Measurements from ENCODE around the gene CDRT15L2. TPM values are rescaled to one million over a fixed set of nuclear protein-coding genes. Genes with fewer than 3 reads are reported as not detected.
"Not testable (repeated sequence)": the region's sequence is repeated elsewhere in the genome, so short reads cannot be mapped to it uniquely, and the experiment has no call there.

CDRT15L2 gene
- total RNA-seq, 4 donors from 2014 or later = 1.0 TPM; not detected in 3

DNA sequence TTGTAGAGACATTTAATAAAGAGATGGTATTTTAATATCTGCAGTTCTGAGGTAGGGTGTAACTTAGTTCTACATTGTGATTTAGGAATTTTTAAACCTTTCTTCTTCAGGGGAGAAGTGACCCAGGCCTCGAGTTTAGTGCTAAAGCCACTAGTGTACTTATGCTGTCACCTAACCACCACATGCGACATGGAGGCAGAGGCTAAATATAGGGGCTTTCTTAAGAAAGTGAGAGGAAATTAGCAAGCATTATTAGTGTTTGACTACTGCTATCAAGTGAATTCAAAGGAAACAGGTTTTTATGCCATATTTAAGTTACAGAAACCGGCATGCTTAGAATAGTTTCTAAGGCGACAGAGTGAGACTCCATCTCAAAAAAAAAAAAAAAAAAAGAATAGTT is 11.5 kb downstream of the CDRT15L2 start:
- H3K9me3 ChIP-seq; H3K4me3 ChIP-seq; H3K27ac ChIP-seq; DNase-seq (ENCODE audit: low spot score in 2 of 2); H3K36me3 ChIP-seq; H3K4me1 ChIP-seq: not testable (repeated sequence)
- peaks cover 27% of the 10 kb centered on the region for H3K27me3 ChIP-seq
- WGBS = 64% methylated on average over 2 of the region's 4 CpGs

DNA sequence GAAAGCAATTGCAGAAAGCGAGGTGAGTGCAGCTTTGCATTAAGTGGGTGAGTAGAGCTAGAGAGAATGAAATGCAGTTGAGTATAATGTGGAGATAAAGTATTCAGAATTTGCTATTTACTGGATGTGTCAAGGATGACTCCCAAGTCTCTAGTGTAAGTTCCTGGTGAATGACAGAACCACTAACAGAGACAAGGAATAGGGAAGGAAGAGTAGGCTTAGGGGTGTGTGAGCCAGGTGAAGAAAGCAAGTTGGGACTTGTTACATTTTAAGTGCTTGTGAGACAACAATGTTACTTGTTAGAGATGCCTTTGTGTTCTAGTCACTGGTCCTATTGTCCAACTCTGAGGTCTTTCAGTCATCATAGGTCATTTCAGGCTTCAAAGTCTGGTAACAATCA is 26.0 kb downstream of the CDRT15L2 start:
- DNase-seq (ENCODE audit: low spot score in 2 of 2); H3K4me3 ChIP-seq; H3K27ac ChIP-seq; H3K9me3 ChIP-seq; H3K27me3 ChIP-seq; H3K4me1 ChIP-seq; H3K36me3 ChIP-seq: not testable (repeated sequence)
- WGBS = 100% methylated on average over 1 of the region's 1 CpG

DNA sequence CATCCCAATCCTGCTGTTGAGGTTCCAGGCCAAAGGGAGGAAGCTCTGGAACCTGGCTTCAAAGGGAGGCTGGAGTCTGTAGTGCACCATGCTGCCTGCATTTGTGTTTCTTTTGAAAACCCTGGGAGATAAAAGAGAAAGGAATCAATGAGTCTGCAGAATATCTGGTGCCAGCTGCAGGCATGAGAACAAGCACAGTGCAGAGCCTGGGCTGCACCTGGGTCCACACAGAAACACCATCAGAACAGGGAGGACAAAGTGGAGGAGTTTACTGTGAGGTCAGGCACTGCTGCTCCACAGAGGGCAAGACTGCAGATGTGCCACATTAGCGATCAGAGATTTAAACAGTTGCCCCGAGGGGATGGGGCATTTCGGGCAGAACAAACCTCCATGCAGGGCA is 30.0 kb downstream of the CDRT15L2 start:
- not testable (repeated sequence) for H3K4me3 ChIP-seq; H3K36me3 ChIP-seq; H3K9me3 ChIP-seq; H3K4me1 ChIP-seq; H3K27ac ChIP-seq; DNase-seq (ENCODE audit: low spot score in 2 of 2); H3K27me3 ChIP-seq
- WGBS = 47% methylated on average over 3 of the region's 3 CpGs

DNA sequence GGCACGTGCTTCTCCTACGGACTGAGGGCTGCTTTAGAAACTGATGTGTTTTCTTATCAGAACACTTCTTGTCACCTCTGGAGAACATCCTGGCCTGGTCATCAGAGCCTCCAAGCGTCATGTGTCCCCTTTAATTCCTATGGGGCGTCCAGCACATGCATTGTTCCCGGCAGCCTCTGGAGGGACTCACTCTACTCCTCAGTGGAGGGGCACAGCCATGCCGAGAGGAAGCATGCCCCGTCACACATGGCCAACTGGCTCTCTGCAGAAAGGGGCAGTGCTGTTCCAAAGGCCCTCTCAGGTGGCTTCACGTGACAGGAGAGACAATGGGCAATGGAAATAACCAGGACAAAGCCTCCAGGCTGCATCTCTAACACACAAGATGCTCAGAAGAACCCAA is 31.8 kb downstream of the CDRT15L2 start:
- DNase-seq (ENCODE audit: low spot score in 2 of 2) = no peak
- H3K4me1 ChIP-seq = no peaks in the 10 kb centered on the region
- no peak overlapping the region for H3K4me3 ChIP-seq
- H3K27ac ChIP-seq = no peak overlapping the region
- H3K36me3 ChIP-seq = no peaks in the 10 kb centered on the region
- 85% methylated on average over 6 of the region's 8 CpGs for WGBS
- no peak for TF ChIP-seq EP300 (IDR thresholded peaks at IDR 0.05)
- TF ChIP-seq, protein P1, sequence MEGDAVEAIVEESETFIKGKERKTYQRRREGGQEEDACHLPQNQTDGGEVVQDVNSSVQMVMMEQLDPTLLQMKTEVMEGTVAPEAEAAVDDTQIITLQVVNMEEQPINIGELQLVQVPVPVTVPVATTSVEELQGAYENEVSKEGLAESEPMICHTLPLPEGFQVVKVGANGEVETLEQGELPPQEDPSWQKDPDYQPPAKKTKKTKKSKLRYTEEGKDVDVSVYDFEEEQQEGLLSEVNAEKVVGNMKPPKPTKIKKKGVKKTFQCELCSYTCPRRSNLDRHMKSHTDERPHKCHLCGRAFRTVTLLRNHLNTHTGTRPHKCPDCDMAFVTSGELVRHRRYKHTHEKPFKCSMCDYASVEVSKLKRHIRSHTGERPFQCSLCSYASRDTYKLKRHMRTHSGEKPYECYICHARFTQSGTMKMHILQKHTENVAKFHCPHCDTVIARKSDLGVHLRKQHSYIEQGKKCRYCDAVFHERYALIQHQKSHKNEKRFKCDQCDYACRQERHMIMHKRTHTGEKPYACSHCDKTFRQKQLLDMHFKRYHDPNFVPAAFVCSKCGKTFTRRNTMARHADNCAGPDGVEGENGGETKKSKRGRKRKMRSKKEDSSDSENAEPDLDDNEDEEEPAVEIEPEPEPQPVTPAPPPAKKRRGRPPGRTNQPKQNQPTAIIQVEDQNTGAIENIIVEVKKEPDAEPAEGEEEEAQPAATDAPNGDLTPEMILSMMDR (IDR thresholded peaks at IDR 0.05) = no peak
- TF ChIP-seq POLR2A (IDR thresholded peaks at IDR 0.05) = no peak
- no peak for TF ChIP-seq POLR2AphosphoS5 (IDR thresholded peaks at IDR 0.05)
- H3K9me3 ChIP-seq = no peaks in the 10 kb centered on the region
- no peaks in the 10 kb centered on the region for H3K27me3 ChIP-seq

DNA sequence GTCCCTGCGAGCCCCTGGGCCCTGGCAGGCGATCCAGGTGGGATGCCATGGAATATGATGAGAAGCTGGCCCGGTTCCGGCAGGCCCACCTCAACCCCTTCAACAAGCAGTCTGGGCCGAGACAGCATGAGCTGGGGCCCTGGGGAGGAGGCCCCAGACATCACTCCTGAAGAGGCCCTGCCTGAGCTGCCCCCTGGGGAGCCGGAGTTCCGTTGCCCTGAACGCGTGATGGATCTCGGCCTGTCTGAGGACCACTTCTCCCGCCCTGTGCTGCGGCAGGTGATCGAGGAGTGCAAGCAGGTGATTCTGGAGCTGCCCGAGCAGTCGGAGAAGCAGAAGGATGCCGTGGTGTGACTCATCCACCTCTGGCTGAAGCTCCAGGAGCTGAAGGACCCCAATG is 33.1 kb downstream of the CDRT15L2 start:
- no peaks in the 10 kb centered on the region for H3K9me3 ChIP-seq
- no peak overlapping the region for H3K4me3 ChIP-seq
- no peaks in the 10 kb centered on the region for H3K36me3 ChIP-seq
- WGBS = 93% methylated on average over 7 of the region's 16 CpGs
- H3K4me1 ChIP-seq = no peaks in the 10 kb centered on the region
- no peak for DNase-seq (ENCODE audit: low spot score in 2 of 2)
- no peaks in the 10 kb centered on the region for H3K27me3 ChIP-seq
- no peak overlapping the region for H3K27ac ChIP-seq
- TF ChIP-seq EP300 (IDR thresholded peaks at IDR 0.05) (no peak), POLR2A (IDR thresholded peaks at IDR 0.05) (no peak), POLR2AphosphoS5 (IDR thresholded peaks at IDR 0.05) (no peak)
- TF ChIP-seq, protein P1 (IDR thresholded peaks at IDR 0.05) = no peak

DNA sequence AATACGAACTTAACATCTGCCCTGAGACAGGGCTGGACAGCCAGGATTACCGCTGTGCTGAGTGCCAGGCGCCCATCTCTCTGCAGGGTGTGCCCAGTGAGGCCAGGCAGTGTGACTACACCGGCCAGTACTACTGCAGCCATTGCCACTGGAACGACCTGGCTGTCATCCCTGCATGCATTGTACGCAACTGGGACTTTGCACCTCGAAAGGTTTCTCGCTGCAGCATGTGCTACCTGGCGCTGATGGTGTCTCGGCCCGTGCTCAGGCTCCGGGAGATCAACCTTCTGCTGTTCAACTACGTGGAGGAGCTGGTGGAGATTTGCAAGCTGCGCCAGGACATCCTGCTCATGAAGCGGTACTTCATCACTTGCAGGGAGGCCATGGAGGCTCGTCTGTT is 33.7 kb downstream of the CDRT15L2 start:
- no peak overlapping the region for H3K4me3 ChIP-seq

DNA sequence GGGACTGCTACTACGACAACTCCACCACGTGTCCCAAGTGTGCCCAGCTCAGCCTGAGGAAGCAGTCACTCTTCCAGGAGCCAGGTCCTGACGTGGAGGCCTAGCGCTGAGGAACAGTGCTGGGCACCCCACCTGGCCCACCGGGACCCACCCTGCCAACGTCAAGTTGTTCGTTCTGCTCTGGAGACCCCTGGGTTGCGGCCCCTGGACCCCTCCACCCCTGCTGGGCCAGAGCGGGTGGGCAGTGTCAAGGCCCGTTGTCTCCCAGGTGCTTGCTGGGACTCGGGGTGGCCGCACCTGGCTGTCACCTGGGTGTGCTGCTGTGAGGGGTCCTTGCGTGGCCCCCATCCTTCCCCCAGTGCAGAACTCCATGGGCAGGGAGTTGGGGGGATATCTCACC is 34.4 kb downstream of the CDRT15L2 start:
- 80% methylated on average over 1 of the region's 13 CpGs for WGBS
- Histone ChIP-seq H3K4me1 (no peaks in the 10 kb centered on the region), H3K36me3 (no peaks in the 10 kb centered on the region), H3K4me3 (no peak overlapping the region), H3K9me3 (no peaks in the 10 kb centered on the region), H3K27ac (no peak overlapping the region), H3K27me3 (no peaks in the 10 kb centered on the region)
- no peak for DNase-seq (ENCODE audit: low spot score in 2 of 2)
- TF ChIP-seq EP300 (IDR thresholded peaks at IDR 0.05) = no peak

More for the DNA sequence above, 33.7 kb downstream of the CDRT15L2 start:
- Histone ChIP-seq H3K27me3 (no peaks in the 10 kb centered on the region), H3K4me1 (no peaks in the 10 kb centered on the region), H3K9me3 (no peaks in the 10 kb centered on the region), H3K27ac (no peak overlapping the region), H3K36me3 (no peaks in the 10 kb centered on the region)
- DNase-seq (ENCODE audit: low spot score in 2 of 2) = no peak
- no peak for TF ChIP-seq POLR2AphosphoS5 (IDR thresholded peaks at IDR 0.05)
- WGBS = no CpG with 5 or more reads among the region's 16 CpGs

DNA sequence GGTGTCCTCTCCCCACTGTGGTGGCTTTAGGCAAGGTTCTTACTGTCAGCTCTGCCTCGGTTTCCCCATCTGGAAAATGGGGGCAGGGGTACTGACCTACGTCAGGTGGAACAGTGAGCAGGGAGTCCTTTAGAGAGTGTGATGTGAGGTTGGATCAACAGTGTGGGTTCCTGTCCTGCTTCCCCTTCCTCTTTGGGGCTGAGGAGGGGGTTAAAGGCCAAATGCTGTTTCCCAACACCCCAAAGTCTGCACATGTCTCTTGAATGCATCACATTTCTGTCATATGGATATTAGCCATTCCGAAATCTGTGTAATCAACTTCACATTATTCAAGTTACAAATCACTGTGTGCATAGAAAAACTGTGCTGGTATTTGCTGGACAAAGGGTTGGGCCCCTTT is 35.9 kb downstream of the CDRT15L2 start:
- DNase-seq (ENCODE audit: low spot score in 2 of 2) = not testable (repeated sequence)
- 92% methylated on average over 3 of the region's 3 CpGs for WGBS

More for the DNA sequence above, 35.9 kb downstream of the CDRT15L2 start:
- H3K27me3 ChIP-seq, H3K4me3 ChIP-seq, H3K4me1 ChIP-seq, H3K27ac ChIP-seq, H3K9me3 ChIP-seq, H3K36me3 ChIP-seq: not testable (repeated sequence)

Other genes starting within 250 kb of the CDRT15L2 start
- gene LGALS9B, start 112.2 kb upstream of the CDRT15L2 start, total RNA-seq = not detected